Stimulated activated CD4-positive, alpha-beta T cell treated with anti-CD3 and anti-CD28 coated beads, Interleukin-4, amount 100 ng/mL, for 4 hours (primary cell): ENCODE results near the gene HSD17B11.
"Not testable (repeated sequence)": the region's sequence is repeated elsewhere in the genome, so short reads cannot be mapped to it uniquely, and the experiment has no call there.

Experiments used
- DNase-seq, 2 experiments: peaks; one replicate each; pipeline ENCODE4 v3.0.0-alpha.2; 2020

Gene HSD17B11

DNA sequence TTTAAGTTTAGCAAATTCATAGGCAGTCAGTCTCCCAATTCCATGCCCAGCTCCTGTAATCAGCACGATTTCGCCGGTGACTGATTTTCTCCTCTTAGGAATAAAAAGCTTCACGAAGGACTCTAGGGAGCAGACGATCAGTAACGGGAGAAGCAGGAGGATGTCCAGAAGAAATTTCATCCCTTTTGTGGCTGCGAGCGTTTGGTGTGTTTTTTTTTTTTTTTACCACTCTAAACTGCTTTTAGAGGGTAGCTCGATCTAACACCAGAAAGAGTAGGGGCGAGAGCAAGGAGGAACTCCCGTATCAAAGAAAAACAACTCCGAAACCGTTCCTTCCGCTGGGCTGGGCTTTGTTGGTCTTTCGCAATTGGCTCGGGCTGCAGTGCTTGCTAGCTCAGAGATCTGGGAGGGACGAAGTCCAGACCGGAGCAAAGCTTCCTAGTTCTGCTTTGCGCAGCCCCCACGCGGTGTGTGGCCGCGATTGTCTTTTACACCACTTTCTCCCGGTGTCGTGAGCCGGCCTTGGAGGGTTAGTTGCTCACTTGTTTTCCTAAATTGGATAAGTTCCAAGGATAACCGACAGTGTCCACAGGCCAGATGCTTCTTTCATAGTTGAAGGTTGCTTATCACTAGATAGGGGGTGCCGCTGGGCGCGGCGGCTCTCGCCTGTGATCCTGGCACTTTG lies at the start of gene HSD17B11:
Gene HSD17B11, minus strand, starts transcription at position 298 of the 685 bp plus-strand sequence. Its CDS starts 118 bp downstream, at position 180.
- DNase-seq = peak; percentile 60 to 68

- DNase-seq = no peak
Observed at GRCh38 chr4:87433342-87433741, 42.4 kb upstream of the HSD17B11 start.

GRCh38 chr4:87430038-87430437 lies 39.0 kb upstream of the HSD17B11 start:
- DNase-seq = no peak

DNA sequence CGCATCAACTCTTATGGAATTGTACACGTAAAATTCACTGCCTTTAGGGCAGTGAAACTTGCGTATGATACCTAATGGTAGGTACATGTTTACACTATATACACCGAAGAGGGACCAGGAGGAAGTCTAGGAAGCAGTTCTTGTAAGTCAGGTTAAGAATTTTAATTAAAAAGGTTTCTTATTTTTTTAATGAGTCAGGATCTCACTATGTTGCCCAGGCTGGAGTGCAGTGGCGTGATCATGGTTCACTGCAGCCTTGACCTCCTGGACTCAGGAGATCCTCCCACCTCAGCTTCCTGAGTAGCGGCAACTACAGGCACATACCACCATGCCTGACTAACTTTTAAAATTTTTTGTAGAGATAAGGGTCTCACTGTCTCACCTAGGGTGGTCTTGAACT lies 38.0 kb upstream of the HSD17B11 start:
- DNase-seq = no peak

DNA sequence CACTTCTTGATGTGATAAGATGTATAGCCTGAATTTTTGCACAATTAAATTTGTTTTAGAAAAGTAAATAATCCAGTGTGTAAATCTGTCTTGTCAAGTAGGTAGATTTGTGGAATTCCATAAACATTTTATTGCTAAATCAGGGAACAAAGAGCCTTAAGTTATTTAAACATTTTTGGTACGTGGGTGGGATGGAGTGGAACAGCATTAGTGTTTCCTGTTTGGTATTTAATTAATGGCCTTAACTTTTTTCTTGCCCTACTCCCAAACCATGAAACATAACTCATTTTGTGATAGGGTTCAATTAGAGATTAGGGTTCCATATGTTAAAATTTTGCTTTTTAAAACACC lies 36.5 kb upstream of the HSD17B11 start:
- no peak for DNase-seq

GRCh38 chr4:87426865-87427517 lies 36.0 kb upstream of the HSD17B11 start:
- no peak for DNase-seq

GRCh38 chr4:87425711-87426110 lies 34.7 kb upstream of the HSD17B11 start:
- DNase-seq = no peak

GRCh38 chr4:87424099-87424543 lies 33.1 kb upstream of the HSD17B11 start:
- not testable (repeated sequence) for DNase-seq

- no peak for DNase-seq
Observed at GRCh38 chr4:87423317-87424098, 32.5 kb upstream of the HSD17B11 start.

DNA sequence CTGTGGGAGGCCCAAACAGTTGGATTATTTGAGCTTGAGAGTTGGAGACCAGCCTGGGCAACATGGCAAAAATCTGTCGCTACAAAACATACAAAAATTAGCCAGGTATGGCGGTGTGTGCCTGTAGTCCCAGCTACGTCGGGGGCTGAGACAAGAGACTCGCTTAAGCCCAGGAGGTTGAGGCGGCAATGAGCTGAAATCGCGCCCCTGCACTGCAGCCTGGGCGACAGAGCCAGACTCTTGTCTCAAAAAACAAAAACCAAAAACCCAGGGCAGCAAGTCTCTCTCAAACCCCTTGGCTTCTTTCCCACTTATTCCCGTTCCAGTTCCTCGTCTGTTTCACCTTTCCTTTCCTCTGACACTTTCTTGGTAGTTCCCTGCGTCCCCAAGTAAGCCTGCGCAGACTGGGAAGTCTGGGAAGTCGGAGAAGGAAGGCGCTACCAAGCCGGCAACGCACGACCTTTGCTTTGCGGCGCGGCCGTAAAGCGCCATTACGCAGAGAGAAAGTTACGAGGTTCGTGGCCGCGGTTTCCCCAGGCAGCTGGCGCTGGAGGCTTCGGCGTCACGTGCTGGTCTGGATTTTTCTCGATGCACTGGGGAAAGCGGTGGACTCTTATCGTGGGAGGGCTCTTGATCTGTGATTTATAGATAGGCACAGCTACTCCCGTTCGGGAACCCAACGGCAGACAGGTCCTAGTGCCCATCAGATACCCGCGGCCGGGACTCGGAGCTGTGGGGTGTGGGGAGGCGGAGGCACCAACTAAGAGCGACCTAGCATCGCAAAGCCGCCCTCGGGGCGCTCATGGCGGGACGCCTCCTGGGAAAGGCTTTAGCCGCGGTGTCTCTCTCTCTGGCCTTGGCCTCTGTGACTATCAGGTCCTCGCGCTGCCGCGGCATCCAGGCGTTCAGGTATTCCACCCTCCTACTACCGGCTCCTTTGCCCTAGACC lies 31.4 kb upstream of the HSD17B11 start, which contains the start of gene NUDT9:
Gene NUDT9, plus strand, starts transcription at position 470 of the 949 bp plus-strand sequence. Its CDS starts 333 bp downstream, at position 803.
- DNase-seq = peak; percentile 80 to 81

- DNase-seq = no peak
Observed at GRCh38 chr4:87420276-87420830, 29.4 kb upstream of the HSD17B11 start.

DNA sequence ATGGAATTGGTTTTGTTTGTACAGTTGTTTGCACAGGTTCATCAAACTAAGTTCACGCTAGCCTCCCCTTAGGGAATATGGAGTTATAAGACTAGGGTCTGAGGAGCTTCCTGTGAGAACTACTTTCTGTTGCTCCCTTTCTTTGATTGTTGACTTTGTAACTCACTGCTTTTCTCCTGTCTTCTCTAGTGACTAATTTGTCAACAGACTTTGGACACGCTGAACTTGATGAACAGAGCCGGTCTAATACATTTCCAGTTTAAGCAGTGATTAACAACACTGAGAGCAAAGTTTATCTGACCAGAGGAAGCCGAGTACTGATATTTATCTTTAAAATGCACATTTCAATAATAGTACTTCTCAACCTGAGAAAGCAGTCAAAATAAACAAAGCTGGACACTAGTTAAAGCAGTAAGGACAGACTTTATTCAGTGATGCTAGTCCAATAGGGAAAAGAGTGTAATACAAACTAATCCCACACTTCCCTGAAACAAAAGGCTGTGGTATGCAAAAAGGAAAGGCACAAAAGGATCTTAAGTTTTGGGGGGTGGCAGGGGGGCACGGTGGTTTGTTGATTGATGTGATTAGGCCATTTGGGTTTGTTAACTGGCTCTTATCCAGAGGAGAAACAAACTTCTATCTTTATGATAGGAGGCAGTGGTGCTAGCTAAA lies 28.7 kb upstream of the HSD17B11 start:
- no peak for DNase-seq

DNA sequence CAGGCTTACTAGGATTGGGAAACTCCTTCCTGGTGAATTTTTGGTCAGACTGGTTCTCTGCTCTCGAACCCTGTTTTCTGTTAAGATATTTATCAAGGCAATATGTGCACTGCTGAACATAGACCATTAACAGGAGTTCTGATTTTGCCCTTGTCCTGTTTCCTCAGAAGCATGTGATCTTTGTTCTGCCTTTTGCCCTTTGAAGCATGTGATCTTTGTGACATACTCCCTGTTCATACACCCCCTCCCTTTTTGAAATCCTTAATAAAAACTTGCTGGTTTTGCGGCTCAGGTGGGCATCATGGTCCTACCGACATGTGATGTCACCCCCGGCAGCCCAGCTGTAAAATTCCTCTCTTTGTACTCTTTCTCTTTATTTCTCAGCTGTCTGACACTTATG lies 27.4 kb upstream of the HSD17B11 start:
- not testable (repeated sequence) for DNase-seq

- DNase-seq = no peak
Observed at GRCh38 chr4:87416965-87417364, 26.0 kb upstream of the HSD17B11 start.

DNA sequence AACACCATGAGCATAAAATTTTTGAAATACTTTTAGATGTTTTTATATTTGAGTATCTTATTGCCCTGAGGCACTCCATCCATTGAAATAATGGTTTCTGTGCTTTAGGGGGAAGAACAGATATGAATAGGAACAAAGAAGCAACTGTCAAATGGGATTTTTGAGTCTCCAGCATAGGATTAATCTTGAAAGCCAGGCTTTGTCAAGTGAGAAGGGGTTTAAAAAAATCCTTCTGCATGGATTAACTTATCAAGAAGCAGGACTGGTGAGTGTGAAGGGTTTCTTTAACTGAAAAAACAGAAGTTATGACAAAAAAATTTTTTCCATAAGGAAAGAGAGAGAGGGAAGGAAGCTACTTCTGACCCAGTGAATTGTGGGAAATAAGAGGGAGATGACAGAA lies 23.8 kb upstream of the HSD17B11 start:
- no peak for DNase-seq

DNA sequence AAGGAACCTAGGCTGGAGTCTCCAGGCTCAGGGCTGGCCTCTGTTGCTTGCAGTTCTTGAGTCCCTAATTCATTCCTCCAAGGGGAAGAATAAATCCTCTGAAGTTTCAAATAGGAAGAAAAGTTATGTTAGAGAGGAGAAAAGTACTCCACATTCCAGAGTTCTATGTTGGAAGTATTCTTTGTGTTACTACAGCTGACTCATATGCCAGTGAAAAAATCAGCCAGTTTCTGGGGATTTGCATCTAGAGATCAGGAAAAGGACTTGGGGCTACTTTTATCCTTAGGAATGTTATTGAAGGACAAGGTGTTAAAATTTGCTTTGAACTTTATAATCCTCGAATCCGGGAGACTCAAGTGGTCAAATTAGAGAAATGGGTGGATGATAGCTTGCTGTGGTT lies 19.7 kb upstream of the HSD17B11 start:
- no peak for DNase-seq

DNA sequence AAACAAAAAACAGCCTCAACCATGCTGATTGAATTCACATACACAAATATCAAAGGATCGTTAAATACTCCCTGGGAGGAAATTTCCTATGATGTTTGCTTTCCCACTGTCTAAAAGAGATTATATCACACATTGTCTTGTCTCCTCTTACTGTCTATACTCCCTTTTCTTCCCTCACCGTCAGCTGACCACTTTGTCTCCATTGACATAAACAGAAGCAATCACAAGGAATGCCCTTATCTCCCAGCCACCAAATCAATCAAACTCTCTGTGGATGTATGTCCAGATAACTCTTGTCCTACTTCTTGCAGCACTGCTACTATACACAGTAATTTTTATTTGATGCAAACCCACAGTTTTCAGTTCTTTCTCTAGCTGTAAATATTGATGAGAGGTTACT lies 19.2 kb upstream of the HSD17B11 start:
- no peak for DNase-seq

DNA sequence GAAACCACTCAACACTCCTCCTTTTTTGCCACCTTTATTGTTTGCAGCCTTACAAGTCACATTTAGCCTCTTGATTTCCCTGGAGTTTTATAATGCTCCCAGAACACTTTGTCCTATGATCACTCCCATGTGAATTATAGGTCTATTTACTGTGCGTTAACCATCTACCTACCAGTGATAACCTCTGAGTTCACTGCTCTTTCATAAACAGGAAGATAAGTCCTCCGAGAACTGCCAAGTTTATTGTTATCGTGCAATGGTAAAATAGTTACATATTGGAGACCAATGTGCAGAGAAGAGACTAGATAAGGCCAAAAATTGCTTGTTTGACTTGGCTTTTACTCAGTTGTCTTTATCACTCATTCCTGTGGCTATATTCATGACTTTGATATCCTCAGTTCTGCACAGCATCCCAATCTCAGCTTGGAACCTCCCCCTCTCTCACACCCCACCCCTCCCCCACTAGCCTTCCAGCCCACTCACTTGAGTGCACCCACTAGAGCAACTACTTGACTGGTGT lies 18.5 kb upstream of the HSD17B11 start:
- DNase-seq = no peak

DNA sequence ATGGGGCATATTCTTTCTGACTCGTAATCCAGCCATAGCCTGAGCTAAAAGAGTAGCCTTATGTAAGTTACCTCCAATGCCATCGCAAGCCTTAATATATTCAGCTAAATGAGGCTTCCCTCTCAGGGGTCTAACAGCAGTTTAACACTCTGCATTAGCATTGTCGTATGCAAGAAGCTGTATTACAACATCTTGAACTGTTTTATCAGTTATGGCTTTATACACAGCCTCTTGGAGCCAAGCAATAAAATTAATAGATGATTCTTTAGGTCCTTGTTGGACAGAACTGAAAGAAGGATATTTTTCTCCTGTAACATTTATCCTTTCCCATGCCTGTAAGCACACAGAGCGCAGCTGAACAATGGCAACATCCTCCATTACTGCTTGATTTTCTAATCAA lies 15.9 kb upstream of the HSD17B11 start:
- DNase-seq = not testable (repeated sequence)

DNA sequence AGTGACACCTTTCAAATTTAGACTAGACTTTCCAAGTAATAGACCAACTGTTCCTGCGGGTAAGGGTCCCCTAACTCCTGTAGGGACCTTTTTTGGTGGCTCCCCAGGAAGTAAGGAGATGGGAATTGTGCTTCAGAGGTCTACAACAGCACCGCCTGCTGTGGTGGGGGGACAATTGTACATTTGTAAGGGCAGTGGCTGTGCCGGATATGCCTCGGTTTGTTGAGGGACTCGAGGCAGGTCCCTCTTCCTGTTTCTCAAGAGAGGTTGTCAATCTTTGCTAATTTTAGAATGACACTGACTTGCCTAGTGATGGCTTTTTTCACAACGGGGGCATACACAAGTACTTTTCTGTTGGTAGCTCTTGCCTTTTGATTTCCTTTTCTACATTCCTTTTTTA lies 15.5 kb upstream of the HSD17B11 start:
- no peak for DNase-seq

- no peak for DNase-seq
Observed at GRCh38 chr4:87405211-87405820, 14.3 kb upstream of the HSD17B11 start.
